CMK (cell line): Measurements from ENCODE around the gene CCM2L.
"Not testable (repeated sequence)": the region's sequence is repeated elsewhere in the genome, so short reads cannot be mapped to it uniquely, and the experiment has no call there.

Experiments used
- DNase-seq: peaks from one replicate; pipeline ENCODE4 v3.0.0-alpha.2; 2010; ENCODE audit warnings: low read depth

CCM2L gene

GRCh38 chr20:32029561-32029960 is 19.3 kb downstream of the CCM2L start:
- no peak for DNase-seq

- DNase-seq, result no peak
Observed at GRCh38 chr20:32031007-32031958, 21.0 kb downstream of the CCM2L start.

GRCh38 chr20:32033316-32033715 is 23.1 kb downstream of the CCM2L start:
- DNase-seq, result no peak

- not testable (repeated sequence) for DNase-seq
Observed at GRCh38 chr20:32033721-32034120, 23.5 kb downstream of the CCM2L start.

GRCh38 chr20:32034581-32035425 is 24.6 kb downstream of the CCM2L start:
- no peak for DNase-seq

- DNase-seq, result no peak
Observed at GRCh38 chr20:32035426-32035779, 25.2 kb downstream of the CCM2L start.

- DNase-seq, result no peak
Observed at GRCh38 chr20:32036252-32036651, 26.0 kb downstream of the CCM2L start.

GRCh38 chr20:32036716-32037485 is 26.7 kb downstream of the CCM2L start:
- DNase-seq, result no peak

GRCh38 chr20:32037929-32038328 is 27.7 kb downstream of the CCM2L start:
- DNase-seq, result no peak

- DNase-seq, result no peak
Observed at GRCh38 chr20:32040142-32040953, 30.1 kb downstream of the CCM2L start.

- no peak for DNase-seq
Observed at GRCh38 chr20:32045999-32046398, 35.8 kb downstream of the CCM2L start.

- DNase-seq, result no peak
Observed at GRCh38 chr20:32050324-32050841, 40.1 kb downstream of the CCM2L start.

GRCh38 chr20:32050851-32051556 is 40.8 kb downstream of the CCM2L start:
- DNase-seq, result peak; percentile 82

GRCh38 chr20:32051720-32052089 is 41.5 kb downstream of the CCM2L start:
- no peak for DNase-seq

- DNase-seq, result no peak
Observed at GRCh38 chr20:32052090-32052777, 42.0 kb downstream of the CCM2L start, which contains the start of gene HCK. Gene HCK (plus strand): TSS chr20:32052242.

GRCh38 chr20:32052778-32053362 is 42.6 kb downstream of the CCM2L start:
- peak; percentile 67 for DNase-seq

GRCh38 chr20:32053648-32054047 is 43.4 kb downstream of the CCM2L start:
- DNase-seq, result no peak

- no peak for DNase-seq
Observed at GRCh38 chr20:32056708-32057483, 46.7 kb downstream of the CCM2L start.
